ENCODE data around the gene ARHGDIG.
"Not testable (repeated sequence)": the region's sequence is repeated elsewhere in the genome, so short reads cannot be mapped to it uniquely, and the experiment has no call there.

Gene ARHGDIG

DNA sequence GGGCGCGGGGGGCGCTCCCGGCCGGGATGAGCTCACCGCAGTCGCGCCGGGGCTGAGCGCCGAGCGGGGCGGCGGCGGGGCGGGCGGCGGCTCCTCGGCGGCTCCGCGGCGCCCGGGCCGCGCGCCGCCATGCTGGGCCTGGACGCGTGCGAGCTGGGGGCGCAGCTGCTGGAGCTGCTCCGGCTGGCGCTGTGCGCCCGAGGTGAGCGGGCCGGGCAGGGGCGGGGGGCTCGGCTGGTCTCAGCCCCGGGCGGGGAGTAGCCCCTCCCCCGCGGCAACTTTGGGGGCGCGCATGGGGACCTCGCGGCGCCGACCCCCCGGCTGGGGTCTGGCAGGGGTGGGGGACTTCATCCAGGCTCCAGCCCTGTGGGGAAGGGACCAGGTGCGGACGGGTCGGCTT lies at the start of gene ARHGDIG:
ARHGDIG (plus strand) TSS at position 40 of the 400 bp plus-strand sequence; CDS start at position 130, 90 bp downstream.
- no peak for DNase-seq

DNA sequence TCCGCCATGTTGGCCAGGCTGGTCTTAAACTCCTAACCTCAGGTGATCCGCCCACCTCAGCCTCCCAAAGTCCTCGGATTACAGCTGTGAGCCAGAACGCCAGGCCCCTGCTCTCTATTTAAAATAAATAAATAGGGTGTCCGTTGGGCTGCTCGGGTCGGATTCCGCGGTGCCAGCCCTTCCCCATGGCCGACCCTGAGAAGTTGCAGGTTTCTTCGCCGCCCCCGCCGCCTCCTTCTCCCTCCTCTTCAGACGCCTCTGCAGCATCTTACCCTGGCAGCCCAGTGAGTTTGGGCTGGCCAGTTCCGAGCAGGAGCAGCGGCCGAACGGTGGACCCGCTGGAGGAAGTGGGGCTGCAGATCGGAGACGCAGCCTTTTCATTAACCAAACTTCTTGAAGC lies 49.4 kb upstream of the ARHGDIG start:
- DNase-seq: no peak

DNA sequence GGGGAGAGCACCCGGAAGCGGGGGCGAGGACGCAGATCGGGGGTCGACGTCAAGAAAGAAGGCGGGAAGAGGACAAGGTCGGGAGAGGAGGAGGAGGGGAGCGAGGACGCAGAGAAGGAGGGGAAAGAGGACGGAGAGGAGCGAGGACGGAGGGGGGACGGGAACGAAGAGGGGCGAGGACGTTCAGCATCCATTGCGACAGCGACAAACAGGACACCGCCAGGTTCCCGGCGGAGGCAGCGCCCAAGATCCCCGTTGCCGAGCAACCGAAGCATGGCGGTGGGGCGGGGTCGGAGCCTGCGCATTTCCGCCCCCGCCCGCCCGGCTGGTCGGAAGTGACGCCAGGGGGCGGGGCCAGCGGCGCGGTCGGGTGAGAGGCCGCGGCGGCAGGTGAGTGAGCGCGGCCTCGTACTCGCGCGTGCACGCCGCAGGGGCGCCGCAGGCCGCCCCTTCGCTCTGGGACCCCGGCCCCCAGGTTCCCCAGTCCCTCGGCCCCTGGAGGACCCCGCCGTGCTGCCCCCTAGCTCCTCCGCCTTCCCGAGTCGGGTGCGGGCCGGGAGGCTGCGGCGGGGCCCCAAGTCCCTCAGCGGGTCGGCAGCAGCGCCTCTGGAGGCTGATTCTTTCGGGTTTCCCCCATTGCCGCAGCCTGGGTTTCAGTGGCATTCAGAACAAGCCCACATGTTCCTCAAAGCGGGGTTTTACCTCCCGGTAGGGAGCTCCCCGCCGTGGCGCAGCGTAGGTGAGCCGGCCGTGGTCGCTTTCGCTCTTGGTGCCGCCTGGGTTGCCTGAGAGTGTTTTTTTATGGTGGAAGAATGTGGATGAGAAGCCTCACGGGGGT lies 45.7 kb upstream of the ARHGDIG start, which contains the start of gene FAM234A:
FAM234A (plus strand) TSS at position 354 of the 838 bp plus-strand sequence. CDS start 19,593 bp downstream, outside the sequence.
- DNase-seq: peak; percentile 59

DNA sequence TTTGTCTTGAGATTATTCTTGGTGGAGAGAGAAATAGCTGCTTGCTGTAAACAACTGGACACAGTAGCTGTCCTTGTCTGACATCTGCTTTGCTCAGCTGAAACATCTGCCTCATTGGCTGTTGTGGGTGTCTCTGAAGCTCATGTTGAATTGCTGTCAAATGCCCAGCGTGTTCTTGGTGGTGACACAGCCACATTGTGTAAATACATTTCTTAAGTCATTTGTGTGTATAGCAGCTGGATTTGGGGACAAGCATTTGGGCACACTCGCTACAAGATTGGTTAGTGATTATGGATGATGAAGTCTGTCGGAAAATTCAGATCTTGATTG lies 40.5 kb upstream of the ARHGDIG start:
- no peak for DNase-seq

DNA sequence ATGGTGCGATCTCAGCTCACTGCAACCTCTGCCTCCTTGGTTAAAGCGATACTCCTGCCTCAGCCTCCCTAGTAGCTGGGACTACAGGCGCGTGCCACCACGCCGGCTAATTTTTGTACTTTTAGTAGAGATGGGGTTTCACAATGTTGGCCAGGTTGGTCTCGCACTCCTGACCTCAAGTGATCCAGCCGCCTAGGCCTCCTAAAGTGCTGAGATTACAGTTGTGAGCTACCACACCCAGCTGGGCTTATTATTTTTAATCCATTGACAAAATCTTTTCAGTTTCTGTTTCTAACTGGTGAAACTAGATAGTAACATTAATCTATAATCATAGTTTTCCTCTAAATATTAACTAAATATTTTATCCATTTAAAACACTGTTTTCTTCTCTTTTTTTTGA lies 39.8 kb upstream of the ARHGDIG start:
- DNase-seq: no peak

DNA sequence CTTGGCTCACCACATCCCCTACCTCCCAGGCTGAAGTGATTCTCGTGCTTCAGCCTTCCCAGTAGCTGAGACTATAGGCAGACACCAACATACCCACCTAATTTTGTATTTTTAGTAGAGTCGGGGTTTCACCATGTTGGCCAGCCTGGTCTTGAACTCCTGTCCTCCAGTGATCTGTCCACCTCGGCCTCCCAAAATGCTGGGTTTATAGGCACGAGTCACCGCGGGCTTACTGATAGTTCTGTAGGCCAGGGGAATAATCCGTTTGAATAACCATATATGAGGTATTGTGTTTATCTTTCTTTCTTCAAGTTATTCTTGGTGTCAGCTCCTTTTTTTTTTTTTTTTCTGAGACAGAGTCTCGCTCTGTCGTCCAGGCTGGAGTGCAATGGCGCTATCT lies 38.1 kb upstream of the ARHGDIG start:
- DNase-seq: no peak

DNA sequence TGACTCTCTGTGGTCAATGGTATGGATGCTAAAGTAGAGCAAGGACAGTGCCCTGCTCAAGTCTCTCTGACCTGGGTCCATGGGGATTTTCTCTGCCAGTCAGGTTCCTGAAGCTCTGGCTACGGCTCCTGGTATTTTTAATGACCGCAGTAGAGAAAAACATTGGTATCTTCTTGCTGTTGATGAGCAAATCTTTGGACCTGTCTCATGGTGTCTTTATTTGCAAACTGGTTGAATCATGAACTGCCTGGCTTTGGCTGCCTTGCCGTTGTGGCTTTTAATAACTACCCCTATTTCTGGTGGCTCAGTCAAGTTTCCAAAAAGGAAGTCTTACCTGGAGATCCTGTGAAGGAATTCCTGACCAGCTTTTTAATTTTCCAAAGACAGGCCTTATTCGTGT lies 37.0 kb upstream of the ARHGDIG start:
- no peak for DNase-seq

DNA sequence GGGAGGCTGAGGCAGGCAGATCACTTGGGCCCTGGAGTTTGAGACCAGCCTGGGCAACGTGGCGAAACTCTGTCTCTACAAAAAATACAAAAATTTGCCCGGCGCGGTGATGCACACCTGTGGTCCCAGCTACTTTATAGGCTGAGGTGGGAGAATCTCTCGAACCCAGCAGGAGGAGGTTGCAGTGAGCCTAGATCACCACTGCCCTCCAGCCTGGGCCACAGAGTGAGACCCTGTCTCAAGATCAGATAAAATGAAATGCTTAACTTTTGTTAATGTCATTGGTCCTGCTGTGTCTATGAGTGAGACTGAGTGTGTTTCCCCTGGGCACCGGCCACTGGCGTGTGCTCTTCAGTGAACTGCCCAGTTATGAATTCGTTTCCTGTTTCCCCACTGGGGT lies 35.3 kb upstream of the ARHGDIG start:
- DNase-seq: no peak

DNA sequence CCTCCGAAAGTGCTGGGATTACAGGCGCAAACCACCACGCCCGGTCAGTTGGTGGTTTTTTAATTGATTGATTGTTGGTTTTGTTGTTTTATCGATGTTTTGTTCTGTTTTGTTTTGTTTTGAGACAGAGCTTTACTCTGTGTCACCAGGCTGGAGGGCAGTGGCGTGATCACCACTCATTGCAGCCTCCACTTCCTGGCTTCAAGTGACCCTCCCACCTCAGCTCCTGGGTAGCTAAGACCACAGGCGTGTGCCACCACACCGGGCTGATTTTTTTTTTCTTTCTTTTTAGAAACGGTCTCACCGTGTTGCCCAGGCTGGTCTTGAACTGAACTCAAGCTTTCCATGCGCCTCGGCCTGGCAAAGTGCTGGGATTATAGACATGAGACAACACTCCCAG lies 33.4 kb upstream of the ARHGDIG start:
- DNase-seq: no peak

DNA sequence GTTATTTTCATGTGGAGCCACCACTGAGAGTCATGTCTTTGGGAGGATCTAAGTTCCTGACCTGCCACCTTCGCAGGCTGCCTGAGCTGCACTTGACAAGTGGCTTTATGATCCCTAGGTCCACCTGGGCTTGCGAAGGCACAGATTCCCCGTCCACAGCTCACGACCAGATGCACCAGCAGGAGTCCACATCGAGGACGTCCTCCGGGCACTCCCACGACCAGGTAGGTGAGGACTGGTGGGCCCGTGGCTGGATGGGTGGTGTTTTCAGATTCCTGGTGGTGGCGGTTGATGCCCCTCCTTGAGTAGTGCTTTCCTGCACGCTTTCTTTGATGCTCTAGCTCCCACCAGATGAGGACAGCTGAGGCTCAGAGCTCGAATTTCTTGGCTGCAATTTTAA lies 31.0 kb upstream of the ARHGDIG start:
- no peak for DNase-seq

DNA sequence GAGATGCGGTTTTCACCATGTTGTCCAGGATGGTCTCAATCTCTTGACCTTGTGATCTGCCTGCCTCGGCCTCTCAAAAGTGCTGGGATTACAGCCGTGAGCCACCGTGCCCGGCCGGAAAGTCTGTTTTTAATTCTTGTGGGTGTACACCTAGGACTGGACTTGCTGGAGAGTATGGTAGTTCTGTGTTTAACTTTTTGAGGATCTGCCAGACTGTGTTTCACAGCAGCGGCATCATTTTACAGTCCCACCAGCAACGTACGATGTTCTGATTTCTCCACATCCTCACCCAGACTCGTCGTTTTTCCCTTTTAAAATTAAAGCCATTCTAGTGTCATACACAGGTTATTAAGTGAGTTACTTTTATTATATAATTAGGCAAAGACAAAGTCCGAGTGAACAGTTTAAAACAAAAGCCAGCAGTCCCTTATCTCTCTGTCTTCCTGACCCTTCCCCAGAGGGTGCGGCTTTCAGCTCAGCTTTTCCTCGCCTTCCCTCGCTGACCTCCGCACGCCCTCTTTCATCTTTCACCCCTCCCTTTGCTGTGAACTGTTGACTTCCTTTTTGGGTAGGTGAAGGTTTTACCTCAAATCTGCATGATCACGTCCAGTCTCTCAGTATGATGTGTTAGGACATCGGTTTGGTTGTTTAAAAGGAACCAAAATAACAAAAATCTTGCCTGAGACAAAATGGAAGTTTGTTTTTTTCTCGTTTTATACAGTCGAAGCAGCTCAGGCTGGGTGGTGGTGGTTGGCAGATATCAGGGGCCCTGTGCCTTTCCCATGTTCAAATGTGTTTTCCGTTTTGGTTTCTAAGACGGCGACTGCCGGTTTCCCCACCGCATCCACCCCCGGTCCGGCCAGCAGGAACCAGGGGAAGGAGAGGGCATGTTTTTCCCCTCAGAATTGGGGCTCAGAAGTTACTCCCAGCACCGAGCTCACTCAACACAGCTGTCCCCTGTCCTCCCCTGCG lies 27.7 kb upstream of the ARHGDIG start:
- DNase-seq: no peak

DNA sequence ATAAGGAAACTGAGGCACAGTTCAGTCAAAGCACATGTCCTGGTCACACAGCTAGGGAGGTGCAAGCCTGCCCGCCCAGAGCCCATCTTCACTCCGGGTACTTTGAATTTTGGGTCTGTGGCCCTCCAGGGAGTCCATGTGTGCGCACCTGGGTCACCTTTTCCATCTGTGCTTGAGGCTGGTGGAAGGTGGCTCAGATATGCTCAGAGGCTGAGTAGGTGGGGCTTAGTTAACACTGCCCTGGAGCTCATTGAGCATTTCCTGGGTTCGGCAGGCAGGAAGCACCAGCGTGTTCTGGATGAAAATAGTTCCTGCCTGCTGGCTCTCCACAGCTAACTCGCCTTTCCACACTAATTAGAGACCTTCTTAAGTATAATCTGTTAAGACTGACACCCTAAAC lies 26.6 kb upstream of the ARHGDIG start:
- DNase-seq: no peak

DNA sequence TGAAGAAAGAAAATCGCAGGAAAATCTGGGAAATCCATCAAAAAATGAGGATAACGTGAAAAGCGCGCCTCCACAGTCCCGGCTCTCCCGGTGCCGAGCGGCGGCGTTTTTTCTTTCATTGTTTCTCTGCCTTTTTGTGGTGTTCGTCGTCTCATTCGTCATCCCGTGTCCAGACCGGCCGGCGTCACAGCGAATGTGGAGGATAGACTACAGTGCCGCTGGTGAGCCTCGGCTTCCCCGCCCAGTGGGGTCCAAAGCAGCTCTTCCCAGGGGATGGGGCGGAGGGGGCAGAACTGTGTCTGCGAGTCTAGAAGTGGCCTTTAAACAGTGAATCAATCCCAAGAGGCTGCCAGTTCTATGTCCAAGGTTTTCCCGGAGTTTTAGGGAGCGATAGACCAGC lies 25.9 kb upstream of the ARHGDIG start:
- no peak for DNase-seq

DNA sequence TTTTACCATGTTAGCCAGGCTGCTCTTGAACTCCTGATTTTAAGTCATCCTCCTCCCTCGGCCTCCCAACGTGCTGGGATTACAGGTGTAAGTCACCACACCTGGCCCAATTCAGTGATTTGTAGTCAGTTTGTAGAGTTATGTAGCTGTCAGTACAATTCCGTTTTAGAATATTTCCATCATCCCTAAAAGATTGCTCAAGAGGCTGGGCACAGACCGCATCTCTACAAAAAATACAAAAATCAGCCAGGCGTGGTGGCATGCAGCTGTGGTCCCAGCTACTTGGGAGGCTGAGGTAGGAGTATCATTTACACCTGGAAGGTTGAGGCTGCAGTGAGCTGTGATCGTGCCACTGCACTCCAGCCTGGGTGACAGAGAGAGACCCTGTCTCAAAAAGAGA lies 25.2 kb upstream of the ARHGDIG start:
- no peak for DNase-seq

DNA sequence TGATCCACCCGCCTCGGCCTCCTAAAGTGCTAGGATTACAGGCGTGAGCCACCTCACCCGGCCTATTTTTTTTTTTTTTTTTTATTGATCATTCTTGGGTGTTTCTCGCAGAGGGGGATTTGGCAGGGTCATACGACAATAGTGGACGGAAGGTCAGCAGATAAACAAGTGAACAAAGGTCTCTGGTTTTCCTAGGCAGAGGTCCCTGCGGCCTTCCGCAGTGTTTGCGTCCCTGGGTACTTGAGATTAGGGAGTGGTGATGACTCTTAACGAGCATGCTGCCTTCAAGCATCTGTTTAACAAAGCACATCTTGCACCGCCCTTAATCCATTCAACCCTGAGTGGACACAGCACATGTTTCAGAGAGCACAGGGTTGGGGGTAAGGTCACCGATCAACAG lies 22.3 kb upstream of the ARHGDIG start:
- not testable (repeated sequence) for DNase-seq

DNA sequence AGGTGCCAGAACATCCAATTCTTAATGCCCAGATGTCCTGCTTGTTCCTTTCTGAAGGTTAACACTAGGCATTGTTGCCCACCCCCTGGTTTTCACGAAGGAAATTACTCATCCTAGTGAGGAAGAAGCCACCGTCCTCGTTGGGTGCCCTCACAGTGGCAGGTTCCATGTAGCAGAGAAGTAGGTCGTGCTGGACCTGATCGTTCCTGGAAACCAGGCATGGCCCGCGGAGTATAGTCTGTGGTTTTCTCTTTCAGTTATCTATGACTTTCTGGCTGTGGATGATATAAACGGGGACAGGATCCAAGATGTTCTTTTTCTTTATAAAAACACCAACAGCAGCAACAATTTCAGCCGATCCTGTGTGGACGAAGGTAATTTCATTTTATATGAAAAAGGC lies 21.2 kb upstream of the ARHGDIG start:
- DNase-seq: no peak

DNA sequence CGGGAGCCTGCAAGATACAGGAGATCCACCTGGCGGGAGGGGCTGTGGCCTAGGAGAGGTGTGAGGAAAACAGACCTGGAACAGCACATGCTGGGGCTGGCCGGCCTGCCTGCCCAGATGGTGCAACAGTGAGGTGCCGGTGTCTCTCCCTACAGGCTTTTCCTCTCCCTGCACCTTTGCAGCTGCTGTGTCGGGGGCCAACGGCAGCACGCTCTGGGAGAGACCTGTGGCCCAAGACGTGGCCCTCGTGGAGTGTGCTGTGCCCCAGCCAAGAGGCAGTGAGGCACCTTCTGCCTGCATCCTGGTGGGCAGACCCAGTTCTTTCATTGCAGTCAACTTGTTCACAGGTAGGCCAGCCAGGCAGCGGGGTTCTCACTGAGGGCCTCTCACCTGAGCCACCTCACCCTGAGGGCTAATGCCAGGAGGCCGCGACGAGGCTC lies 20.6 kb upstream of the ARHGDIG start:
- no peak for DNase-seq

DNA sequence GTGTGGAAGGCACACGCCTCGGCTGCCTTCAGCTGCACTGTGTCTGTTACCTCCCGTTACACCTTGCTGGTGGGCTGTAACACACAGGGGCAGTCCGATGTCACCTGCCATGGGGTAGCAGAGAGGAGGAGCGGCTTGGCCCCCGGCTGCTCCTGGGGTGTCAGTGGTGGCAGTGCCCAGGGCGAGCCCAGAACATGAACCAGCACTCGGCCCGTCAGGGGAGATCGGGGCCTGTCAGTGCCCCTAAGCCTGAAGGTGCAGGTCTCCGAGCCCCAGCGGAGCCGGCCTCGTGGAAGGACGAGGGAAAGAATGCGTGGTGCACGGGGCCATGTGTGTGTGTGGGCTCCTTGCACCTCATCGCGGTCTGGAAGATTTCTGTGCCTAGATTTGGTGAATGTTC lies 20.1 kb upstream of the ARHGDIG start:
- no peak for DNase-seq

DNA sequence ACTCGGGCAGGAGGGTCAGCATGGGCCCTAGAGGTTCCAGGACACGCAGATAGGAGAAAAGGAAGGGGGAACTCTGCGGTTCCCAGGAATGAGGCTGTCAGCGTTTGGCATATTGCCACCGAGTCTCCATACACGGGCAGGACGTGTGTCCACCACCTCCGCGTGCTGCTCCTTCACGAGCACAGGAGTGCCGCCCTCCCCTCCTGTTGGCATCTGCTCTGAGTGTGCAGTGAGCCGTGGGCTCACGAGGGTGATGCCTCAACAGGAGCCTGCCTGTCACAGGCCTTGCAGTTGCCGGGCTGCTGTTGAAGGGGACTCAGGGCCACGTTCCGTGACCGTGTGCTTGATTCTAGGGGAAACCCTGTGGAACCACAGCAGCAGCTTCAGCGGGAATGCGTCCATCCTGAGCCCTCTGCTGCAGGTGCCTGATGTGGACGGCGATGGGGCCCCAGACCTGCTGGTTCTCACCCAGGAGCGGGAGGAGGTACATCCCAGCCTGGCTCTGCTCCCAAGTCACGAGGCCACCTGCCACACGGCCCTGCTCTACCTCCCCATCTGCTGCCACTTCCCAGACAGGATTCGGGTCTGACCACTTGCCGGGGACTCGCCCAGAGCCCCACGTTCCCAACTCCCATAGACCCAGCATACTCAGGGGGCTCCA lies 19.2 kb upstream of the ARHGDIG start:
- DNase-seq: peak; percentile 44

DNA sequence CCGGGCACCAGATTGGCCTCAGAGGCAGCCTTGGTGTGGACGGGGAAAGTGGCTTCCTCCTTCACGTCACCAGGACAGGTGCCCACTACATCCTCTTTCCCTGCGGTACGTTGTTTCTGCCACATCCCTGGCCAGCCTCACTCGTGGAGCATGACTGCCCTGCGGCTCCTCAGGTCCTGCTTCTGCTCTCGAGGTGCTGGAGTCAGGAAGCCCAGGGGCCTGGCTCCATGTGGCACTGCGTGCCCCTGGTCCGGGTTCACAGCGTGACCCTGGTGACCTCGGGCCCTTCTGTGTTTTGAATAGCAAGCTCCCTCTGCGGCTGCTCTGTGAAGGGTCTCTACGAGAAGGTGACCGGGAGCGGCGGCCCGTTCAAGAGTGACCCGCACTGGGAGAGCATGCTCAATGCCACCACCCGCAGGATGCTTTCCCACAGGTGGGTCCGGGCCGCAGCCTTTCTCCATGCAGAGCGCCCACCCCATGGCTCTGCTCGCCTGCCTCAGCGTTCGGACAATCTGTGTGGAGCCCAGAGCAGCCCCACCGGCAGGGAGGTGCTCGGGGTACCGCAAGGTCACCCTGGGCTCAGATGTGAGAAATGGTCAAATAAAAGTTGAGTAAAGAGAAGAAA lies 18.2 kb upstream of the ARHGDIG start:
- no peak for DNase-seq

DNA sequence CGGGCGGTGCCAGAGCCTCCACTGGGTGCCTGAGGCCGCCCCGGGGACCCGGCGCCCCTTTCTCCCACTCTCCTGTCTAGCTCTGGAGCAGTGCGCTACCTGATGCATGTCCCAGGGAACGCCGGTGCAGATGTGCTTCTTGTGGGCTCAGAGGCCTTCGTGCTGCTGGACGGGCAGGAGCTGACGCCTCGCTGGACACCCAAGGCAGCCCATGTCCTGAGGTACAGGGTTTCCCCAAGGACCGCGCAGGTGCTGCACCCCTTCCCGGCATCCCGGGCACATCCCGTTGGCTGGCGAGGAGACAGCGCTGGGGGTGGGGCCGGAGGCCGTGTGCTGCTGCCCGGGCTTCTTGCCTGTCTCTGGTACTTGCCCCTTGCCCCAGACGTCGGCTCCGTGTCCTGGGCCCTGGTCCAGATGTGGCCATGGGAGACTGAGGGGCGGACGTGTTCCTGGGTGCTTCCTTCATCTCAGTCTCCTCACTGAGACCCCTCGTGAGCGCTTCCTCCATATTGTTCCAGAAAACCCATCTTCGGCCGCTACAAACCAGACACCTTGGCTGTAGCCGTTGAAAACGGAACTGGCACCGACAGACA lies 17.1 kb upstream of the ARHGDIG start:
- no peak for DNase-seq

DNA sequence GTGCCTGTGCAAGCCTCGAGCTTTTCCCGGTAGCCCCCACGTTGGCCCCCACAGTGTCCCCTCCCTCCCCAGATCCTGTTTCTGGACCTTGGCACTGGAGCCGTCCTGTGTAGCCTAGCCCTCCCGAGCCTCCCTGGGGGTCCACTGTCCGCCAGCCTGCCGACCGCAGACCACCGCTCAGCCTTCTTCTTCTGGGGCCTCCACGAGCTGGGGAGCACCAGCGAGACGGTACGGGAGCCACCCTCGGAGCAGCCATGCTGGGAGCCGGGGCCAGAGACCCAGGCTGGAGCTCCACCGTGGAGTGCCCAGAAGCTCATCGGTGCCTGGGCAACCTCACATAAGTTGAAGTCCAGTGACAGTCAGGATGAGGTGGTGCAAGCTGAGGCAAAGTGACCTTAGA lies 16.4 kb upstream of the ARHGDIG start:
- no peak for DNase-seq
